Tibial nerve (tissue), 4 donors: ENCODE data around the gene HGF. TPM values are rescaled to one million over a fixed set of nuclear protein-coding genes. Genes with fewer than 3 reads are reported as not detected.

Experiments used
- DNase-seq, 2 donors: peaks; one replicate each; pipeline ENCODE4 v3.0.0-alpha.2; 2019; ENCODE audit warnings: low spot score in 2 of 2
- H3K27ac ChIP-seq, 4 donors: fragments of 200-600 bp; sonication (generic) in 3 of 4; one replicate each; pipeline ENCODE4 v1.5.1; 2017 to 2019; ENCODE audit warnings: mild to moderate bottlenecking in 1 of 4
- H3K27me3 ChIP-seq, 2 donors: fragments of 200-600 bp; sonication (generic) in 1 of 2; one replicate each; pipeline versions ENCODE4 v1.5.1 to v1.6.0; 2017 to 2019
- H3K36me3 ChIP-seq, 3 donors: fragments of 200-600 bp; sonication (generic); one replicate each; pipeline ENCODE4 v1.5.1; 2018 to 2019
- H3K4me1 ChIP-seq, 4 donors: fragments of 200-600 bp; sonication (generic) in 3 of 4; one replicate each; pipeline ENCODE4 v1.5.1; 2017 to 2019
- H3K4me3 ChIP-seq, 4 donors: fragments of 200-600 bp; sonication (generic) in 3 of 4; one replicate each; pipeline ENCODE4 v1.5.1; 2017 to 2019; ENCODE audit warnings: mild to moderate bottlenecking in 1 of 4, moderate library complexity in 1 of 4
- H3K9me3 ChIP-seq, 4 donors: fragments of 200-600 bp; sonication (generic) in 3 of 4; one replicate each; pipeline ENCODE4 v1.5.1; 2017 to 2019
- EP300 ChIP-seq, 2 donors: sonication (generic); formaldehyde crosslinking; IDR thresholded peaks; one replicate each; pipeline ENCODE4 v1.6.1; 2017; ENCODE audit warnings: antibody characterized with exemption in 2 of 2, mild to moderate bottlenecking in 1 of 2
- POLR2A ChIP-seq, 2 donors: fragments of 450-650 bp; IDR thresholded peaks; one replicate each; pipeline ENCODE4 v1.6.1; 2017; ENCODE audit warnings: antibody characterized with exemption in 2 of 2, mild to moderate bottlenecking in 2 of 2, moderate library complexity in 2 of 2
- WGBS, 2 donors: methylation state at CpG; one replicate each; pipeline ENCODE4 v1.1.5; 2018; 5-methylcytosine and 5-hydroxymethylcytosine counted together
- total RNA-seq, 4 donors: library from RNA; depleted of rRNA; stranded (reverse); fragments of >200 nt; gene quantifications; one replicate each; pipeline ENCODE4 v1.1.0, GENCODE V29; 2016
- TF ChIP-seq, protein P1 (sequence below), 5 experiments: fragments of 200-600 bp in 3 of 5; fragments of 450-650 bp in 2 of 5; sonication (generic) in 3 of 5; IDR thresholded peaks; one replicate each; pipeline ENCODE4 v1.5.1; 2016 to 2019; ENCODE audit warnings: antibody characterized with exemption in 5 of 5, mild to moderate bottlenecking in 3 of 5, moderate library complexity in 2 of 5

HGF gene
- total RNA-seq, 4 donors from 2014 or later, result 3.3 to 14.9 (median 5.7) TPM

DNA sequence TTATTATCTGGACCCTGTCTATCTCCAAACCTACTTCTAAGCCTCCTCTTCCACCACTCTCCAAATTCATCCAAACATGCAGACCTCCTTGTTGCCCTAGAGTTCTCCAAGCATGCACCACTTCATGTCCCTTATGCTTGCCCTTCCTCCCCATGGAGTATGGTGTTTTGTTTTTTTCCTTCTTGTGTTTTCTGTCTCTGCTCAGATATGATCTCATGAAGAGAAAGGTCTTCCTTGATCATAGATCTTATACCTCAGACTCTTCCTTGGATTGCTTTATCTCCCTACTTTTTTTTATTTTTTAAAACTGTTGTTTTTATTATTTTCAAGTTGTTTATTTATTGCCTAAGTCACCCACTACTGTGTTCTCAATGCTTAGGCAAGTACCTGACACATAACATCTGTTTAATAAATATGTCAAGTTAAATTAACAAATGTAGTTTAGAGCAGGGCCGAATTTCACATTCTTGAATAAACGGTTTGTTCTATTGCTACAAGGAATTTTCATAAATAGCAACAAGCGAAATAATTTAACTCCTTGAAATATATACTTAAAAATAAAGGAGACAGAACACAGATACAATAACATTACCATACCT is 84.5 kb downstream of the HGF start:
- 65 to 71% methylated on average over 3 of the region's 3 CpGs for WGBS, 2 donors
- Histone ChIP-seq H3K9me3 (no peaks in the 10 kb centered on the region), H3K36me3 (no peaks in the 10 kb centered on the region), H3K4me3 (no peak overlapping the region), H3K27ac (peak overlapping the region in 1 of 4 donors; percentile 47), H3K4me1 (peaks cover 0 to 11% (median 3%) of the 10 kb centered on the region in 4 donors), H3K27me3 (no peaks in the 10 kb centered on the region)
- TF ChIP-seq, protein P1, sequence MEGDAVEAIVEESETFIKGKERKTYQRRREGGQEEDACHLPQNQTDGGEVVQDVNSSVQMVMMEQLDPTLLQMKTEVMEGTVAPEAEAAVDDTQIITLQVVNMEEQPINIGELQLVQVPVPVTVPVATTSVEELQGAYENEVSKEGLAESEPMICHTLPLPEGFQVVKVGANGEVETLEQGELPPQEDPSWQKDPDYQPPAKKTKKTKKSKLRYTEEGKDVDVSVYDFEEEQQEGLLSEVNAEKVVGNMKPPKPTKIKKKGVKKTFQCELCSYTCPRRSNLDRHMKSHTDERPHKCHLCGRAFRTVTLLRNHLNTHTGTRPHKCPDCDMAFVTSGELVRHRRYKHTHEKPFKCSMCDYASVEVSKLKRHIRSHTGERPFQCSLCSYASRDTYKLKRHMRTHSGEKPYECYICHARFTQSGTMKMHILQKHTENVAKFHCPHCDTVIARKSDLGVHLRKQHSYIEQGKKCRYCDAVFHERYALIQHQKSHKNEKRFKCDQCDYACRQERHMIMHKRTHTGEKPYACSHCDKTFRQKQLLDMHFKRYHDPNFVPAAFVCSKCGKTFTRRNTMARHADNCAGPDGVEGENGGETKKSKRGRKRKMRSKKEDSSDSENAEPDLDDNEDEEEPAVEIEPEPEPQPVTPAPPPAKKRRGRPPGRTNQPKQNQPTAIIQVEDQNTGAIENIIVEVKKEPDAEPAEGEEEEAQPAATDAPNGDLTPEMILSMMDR (IDR thresholded peaks at IDR 0.05), result no peak
- no peak for TF ChIP-seq POLR2A (IDR thresholded peaks at IDR 0.05)
- no peak for TF ChIP-seq EP300 (IDR thresholded peaks at IDR 0.05)
- no peak for DNase-seq

DNA sequence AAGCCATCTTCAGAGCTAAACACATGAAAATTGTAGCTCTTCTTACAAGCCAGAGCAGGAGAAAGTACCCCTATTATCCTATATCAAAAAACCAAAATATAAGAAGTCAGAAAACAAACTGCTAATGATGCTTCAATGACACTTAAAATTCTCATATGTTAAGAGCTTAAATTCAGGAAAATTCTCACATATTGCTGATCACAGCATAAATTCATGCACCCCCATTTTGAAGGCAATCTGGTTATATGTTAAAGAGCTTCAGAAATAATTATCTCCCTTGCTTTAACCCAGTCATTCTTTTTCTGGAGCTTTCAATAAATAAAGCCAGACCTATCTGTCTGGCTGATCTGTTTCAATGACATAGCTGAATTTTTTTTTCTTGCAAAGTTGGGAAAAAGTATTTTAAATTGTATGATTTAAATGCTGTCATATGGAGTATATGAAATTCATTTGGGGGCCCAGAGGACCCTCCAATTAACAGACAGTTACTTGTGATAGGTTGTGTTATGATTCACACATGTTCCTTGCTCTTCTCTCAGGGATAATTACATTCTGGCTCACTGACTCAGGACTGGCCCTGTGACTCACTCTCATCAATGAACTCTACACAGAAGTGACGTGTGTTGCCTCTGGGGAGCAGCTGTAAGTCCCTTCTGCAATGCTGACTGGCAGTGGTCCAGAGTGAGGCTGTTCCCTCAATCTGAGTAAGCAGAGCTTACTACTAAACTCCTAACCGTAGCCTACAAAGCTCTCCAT is 85.2 kb downstream of the HGF start:
- H3K4me1 ChIP-seq, result peaks cover 0 to 11% (median 3%) of the 10 kb centered on the region in 4 donors
- H3K36me3 ChIP-seq, result no peaks in the 10 kb centered on the region
- H3K27me3 ChIP-seq, result no peaks in the 10 kb centered on the region
- 12 to 14% methylated on average over 2 of the region's 2 CpGs for WGBS, 2 donors
- DNase-seq, result peak; percentile 84 to 93
- TF ChIP-seq POLR2A (IDR thresholded peaks at IDR 0.05), result no peak
- TF ChIP-seq, protein P1 (IDR thresholded peaks at IDR 0.05), result no peak
- peak in 1 of 2 donors; percentile 80 for TF ChIP-seq EP300 (IDR thresholded peaks at IDR 0.05)
- H3K9me3 ChIP-seq, result no peaks in the 10 kb centered on the region
- H3K4me3 ChIP-seq, result no peak overlapping the region
- peak overlapping the region in 1 of 4 donors; percentile 72 for H3K27ac ChIP-seq

DNA sequence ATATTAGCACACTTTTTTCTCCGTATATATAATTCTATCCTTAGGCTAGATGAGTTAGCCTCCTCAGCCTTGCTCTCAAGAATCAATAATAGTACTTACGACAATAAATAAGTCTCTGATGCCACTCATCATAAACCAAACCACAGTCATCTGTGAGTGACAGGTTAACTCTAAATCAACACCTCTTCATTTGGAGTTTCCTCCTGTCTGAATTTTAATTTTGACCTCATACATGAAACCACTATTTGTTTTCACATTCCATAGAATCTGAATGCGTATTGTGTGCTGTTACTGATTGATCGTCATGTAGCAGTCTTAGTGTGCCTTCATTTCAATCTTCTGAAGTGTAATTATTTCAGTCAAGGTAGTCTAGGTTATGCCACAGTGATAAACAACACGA is 85.8 kb downstream of the HGF start:
- H3K9me3 ChIP-seq, result no peaks in the 10 kb centered on the region
- H3K36me3 ChIP-seq, result no peaks in the 10 kb centered on the region
- peak overlapping the region in 1 of 4 donors; percentile 72 for H3K27ac ChIP-seq
- no peak for TF ChIP-seq EP300 (IDR thresholded peaks at IDR 0.05)
- TF ChIP-seq, protein P1 (IDR thresholded peaks at IDR 0.05), result no peak
- TF ChIP-seq POLR2A (IDR thresholded peaks at IDR 0.05), result no peak
- H3K4me1 ChIP-seq, result peaks cover 0 to 11% (median 3%) of the 10 kb centered on the region in 4 donors
- no peak overlapping the region for H3K4me3 ChIP-seq
- no peaks in the 10 kb centered on the region for H3K27me3 ChIP-seq
- WGBS, 2 donors, result 77 to 85% methylated on average over 5 of the region's 5 CpGs
- no peak for DNase-seq

DNA sequence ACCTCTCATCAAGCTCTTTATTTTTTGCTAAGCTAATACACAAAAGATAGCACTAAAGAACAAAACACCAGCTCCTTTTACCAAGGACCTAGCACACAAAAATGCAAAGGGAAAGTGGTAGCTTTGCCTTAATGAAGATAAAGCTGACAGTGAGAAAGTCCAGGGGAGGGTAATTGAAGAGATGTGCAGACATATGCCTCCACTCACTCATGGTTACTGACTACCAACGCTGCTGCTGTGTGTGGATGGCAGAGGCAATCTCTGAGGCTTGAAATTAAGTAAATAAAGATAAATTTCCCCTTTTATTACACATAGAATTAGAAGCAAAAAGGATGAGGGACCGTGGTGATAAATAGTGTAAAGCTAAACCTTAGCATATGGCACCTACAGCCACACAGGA is 87.0 kb downstream of the HGF start:
- no peak for DNase-seq
- Histone ChIP-seq H3K36me3 (no peaks in the 10 kb centered on the region), H3K27ac (no peak overlapping the region), H3K4me1 (peaks cover 0 to 11% (median 3%) of the 10 kb centered on the region in 4 donors), H3K4me3 (no peak overlapping the region), H3K27me3 (no peaks in the 10 kb centered on the region), H3K9me3 (no peaks in the 10 kb centered on the region)
- 78 to 80% methylated on average over 2 of the region's 2 CpGs for WGBS, 2 donors
- TF ChIP-seq POLR2A (IDR thresholded peaks at IDR 0.05), result no peak

DNA sequence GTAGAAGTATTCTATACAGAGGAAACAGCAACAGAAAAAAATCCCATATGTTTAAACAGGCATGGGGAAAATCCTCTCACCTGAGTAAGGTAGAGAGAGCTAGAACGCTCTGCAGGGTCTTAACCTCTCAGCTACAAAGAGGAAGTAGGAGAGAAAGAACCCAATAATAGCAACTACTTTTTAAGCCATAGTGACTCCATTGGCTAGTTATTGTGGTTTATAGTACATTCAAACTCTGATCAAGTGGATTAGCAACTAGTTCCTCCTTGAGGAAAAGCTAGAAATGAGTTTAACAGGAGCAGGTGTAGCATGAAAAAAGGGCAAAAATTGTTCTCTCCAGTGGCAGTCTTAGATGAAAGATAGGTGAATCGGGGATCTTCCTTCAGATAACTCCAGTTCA is 89.7 kb downstream of the HGF start:
- DNase-seq, result no peak
- WGBS, 2 donors, result 79 to 89% methylated on average over 2 of the region's 2 CpGs
- H3K27me3 ChIP-seq, result no peaks in the 10 kb centered on the region
- H3K4me3 ChIP-seq, result no peak overlapping the region
- H3K36me3 ChIP-seq, result no peaks in the 10 kb centered on the region
- TF ChIP-seq, protein P1 (IDR thresholded peaks at IDR 0.05), result no peak
- no peak overlapping the region for H3K27ac ChIP-seq
- no peaks in the 10 kb centered on the region for H3K9me3 ChIP-seq
- peaks cover 0 to 6% (median 3%) of the 10 kb centered on the region in 4 donors for H3K4me1 ChIP-seq
